ENCODE measurements around the gene COL9A3. TPM values are rescaled to one million over a fixed set of nuclear protein-coding genes. Genes with fewer than 3 reads are reported as not detected.
A peak's percentile ranks its signal among the peaks of the same experiment; 100 is the strongest.

Gene COL9A3
- total RNA-seq, 6 experiments from 2014 or later, result 1.5 to 7.6 (median 3.5) TPM

- TF ChIP-seq POLR2A (IDR thresholded peaks at IDR 0.05), result no peak
- TF ChIP-seq CTCF (IDR thresholded peaks at IDR 0.05), result no peak
- Histone ChIP-seq H3K27me3 (no peaks in the 10 kb centered on the region), H3K36me3 (peaks cover 0 to 61% (median 27%) of the 10 kb centered on the region in 4 donors), H3K4me1 (peaks cover 0 to 21% (median 10%) of the 10 kb centered on the region in 4 donors), H3K4me3 (no peak overlapping the region), H3K9me3 (no peaks in the 10 kb centered on the region), H3K27ac (no peak overlapping the region)
- intact Hi-C loops (cut with DNase I), result no loop called here
- ATAC-seq (no peak), DNase-seq (peak in 1 of 3 donors; percentile 31)
- WGBS (ENCODE audit: insufficient coverage, low coverage, low lambda C conversion rate, missing lambda C conversion rate), result 80% methylated on average over 2 of the region's 7 CpGs
These were observed 71.0 kb downstream of the COL9A3 start for GRCh38 chr20:62887860-62888239.

- ATAC-seq, result peak in 1 of 4 donors; percentile 3
- no peak overlapping the region for H3K4me3 ChIP-seq
- H3K27ac ChIP-seq, result no peak overlapping the region
- TF ChIP-seq POLR2A (IDR thresholded peaks at IDR 0.05) (no peak), CTCF (IDR thresholded peaks at IDR 0.05) (no peak)
- WGBS (ENCODE audit: insufficient coverage, low coverage, low lambda C conversion rate, missing lambda C conversion rate), result 89% methylated on average over 6 of the region's 16 CpGs
- DNase-seq, result peak in 1 of 3 donors; percentile 50
- intact Hi-C loops (cut with DNase I), result no loop called here
- peaks cover 0 to 21% (median 10%) of the 10 kb centered on the region in 4 donors for H3K4me1 ChIP-seq
- H3K36me3 ChIP-seq, result peaks cover under 1 to 66% (median 33%) of the 10 kb centered on the region in 4 donors
- H3K9me3 ChIP-seq, result no peaks in the 10 kb centered on the region
- no peaks in the 10 kb centered on the region for H3K27me3 ChIP-seq
These were observed 71.6 kb downstream of the COL9A3 start for GRCh38 chr20:62888406-62888805.

GRCh38 chr20:62888910-62889309, 72.1 kb downstream of the COL9A3 start:
- peak; percentile 36 to 52 (median 40) for ATAC-seq
- intact Hi-C loops (cut with DNase I), result no loop called here
- peak in 1 of 3 donors; percentile 61 for DNase-seq

GRCh38 chr20:62889411-62889810, 72.6 kb downstream of the COL9A3 start:
- intact Hi-C loops (cut with DNase I), result no loop called here
- Histone ChIP-seq H3K36me3 (peaks cover 6 to 76% (median 42%) of the 10 kb centered on the region in 4 donors), H3K4me1 (peaks cover 0 to 21% (median 10%) of the 10 kb centered on the region in 4 donors), H3K4me3 (no peak overlapping the region), H3K27me3 (no peaks in the 10 kb centered on the region), H3K9me3 (no peaks in the 10 kb centered on the region), H3K27ac (no peak overlapping the region)
- WGBS (ENCODE audit: insufficient coverage, low coverage, low lambda C conversion rate, missing lambda C conversion rate), result 90% methylated on average over 3 of the region's 8 CpGs
- DNase-seq (peak in 1 of 3 donors; percentile 22), ATAC-seq (no peak)
- no peak for TF ChIP-seq POLR2A (IDR thresholded peaks at IDR 0.05)
- no peak for TF ChIP-seq CTCF (IDR thresholded peaks at IDR 0.05)

More at GRCh38 chr20:62888910-62889309, 72.1 kb downstream of the COL9A3 start:
- TF ChIP-seq CTCF (IDR thresholded peaks at IDR 0.05), result no peak
- TF ChIP-seq POLR2A (IDR thresholded peaks at IDR 0.05), result no peak
- WGBS (ENCODE audit: insufficient coverage, low coverage, low lambda C conversion rate, missing lambda C conversion rate), result 51% methylated on average over 7 of the region's 17 CpGs
- Histone ChIP-seq H3K36me3 (peaks cover 6 to 71% (median 38%) of the 10 kb centered on the region in 4 donors), H3K9me3 (no peaks in the 10 kb centered on the region), H3K4me1 (peaks cover 0 to 21% (median 10%) of the 10 kb centered on the region in 4 donors), H3K4me3 (no peak overlapping the region), H3K27me3 (no peaks in the 10 kb centered on the region), H3K27ac (no peak overlapping the region)
